GM13976 (cell line): ENCODE data around the gene ENTR1.

Source experiments
- DNase-seq: peaks from one replicate; pipeline ENCODE4 v3.0.0; 2012; ENCODE audit warnings: low spot score
- in situ Hi-C: fragments of 300-500 bp; cut with MboI; formaldehyde crosslinking; loops from one replicate; pipeline ENCODE4 v1.12.0; 2022; ENCODE audit warnings: low sequenced_read_pairs, mixed read lengths, inconsistent platforms; ENCODE audit not compliant: unreplicated experiment
- TF ChIP-seq, protein P1 (sequence below): IDR thresholded peaks from 2 replicates; pipeline ENCODE4 v1.5.1; 2012; ENCODE audit warnings: borderline replicate concordance, mild to moderate bottlenecking; ENCODE audit not compliant: insufficient read depth; ENCODE audit errors: extremely low read depth, missing control alignments, control extremely low read depth

The ENTR1 gene

DNA sequence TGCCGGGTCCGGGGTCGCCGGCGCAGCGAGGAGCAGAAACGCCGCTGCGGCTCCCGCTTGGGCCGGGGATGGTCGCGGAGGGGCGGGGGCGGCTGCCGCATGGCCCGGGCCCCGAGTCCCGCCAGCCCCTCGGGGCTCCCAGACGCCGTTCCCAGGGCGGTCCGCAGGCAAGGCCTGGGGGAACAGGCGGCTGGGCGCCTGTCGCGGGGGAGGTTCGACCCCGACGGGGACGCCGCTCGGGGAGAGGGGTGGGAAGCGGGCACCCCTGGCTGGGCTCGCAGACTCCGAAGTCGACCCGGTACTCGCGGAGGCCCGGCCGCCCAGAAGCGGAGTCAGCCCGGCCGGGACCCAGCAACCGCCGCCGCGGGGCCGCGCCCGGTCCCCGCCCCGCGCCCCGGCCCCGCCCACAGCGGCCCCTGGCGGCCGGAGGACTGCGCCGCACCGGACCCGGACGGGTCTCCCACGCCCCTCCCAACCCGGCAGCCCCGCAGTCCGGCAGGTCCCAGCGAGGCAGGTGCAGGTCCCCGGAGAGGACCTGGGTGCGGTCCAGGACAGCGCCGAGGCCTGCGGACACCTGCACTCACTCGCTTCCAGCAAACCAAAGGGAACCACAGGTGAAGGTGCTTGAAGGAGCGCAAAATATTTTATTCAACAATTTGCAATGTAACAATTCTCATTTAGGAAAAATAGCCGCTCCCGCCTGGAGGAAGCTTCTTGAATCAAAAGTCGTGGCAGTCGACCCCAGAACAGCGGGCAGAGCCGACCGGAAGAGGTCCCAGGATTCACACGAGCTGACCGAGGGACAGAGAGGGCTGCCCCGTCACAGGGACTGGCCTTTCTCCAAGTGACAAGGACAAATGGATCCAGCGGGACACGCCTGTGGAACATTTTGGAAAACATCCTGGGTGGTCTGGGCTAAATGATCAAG is 29.3 kb upstream of the ENTR1 start, which contains the start of gene INPP5E:
Gene INPP5E, minus strand, starts transcription at position 365 of the 928 bp plus-strand sequence. CDS start 426 bp downstream, outside the sequence.
- in situ Hi-C loops: no loop called here
- peak; percentile 97 for DNase-seq
- TF ChIP-seq, protein P1, sequence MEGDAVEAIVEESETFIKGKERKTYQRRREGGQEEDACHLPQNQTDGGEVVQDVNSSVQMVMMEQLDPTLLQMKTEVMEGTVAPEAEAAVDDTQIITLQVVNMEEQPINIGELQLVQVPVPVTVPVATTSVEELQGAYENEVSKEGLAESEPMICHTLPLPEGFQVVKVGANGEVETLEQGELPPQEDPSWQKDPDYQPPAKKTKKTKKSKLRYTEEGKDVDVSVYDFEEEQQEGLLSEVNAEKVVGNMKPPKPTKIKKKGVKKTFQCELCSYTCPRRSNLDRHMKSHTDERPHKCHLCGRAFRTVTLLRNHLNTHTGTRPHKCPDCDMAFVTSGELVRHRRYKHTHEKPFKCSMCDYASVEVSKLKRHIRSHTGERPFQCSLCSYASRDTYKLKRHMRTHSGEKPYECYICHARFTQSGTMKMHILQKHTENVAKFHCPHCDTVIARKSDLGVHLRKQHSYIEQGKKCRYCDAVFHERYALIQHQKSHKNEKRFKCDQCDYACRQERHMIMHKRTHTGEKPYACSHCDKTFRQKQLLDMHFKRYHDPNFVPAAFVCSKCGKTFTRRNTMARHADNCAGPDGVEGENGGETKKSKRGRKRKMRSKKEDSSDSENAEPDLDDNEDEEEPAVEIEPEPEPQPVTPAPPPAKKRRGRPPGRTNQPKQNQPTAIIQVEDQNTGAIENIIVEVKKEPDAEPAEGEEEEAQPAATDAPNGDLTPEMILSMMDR: peak; percentile 75

GRCh38 chr9:136438548-136439480 is 28.4 kb upstream of the ENTR1 start:
- in situ Hi-C loops: no loop called here
- TF ChIP-seq, protein P1: no peak
- DNase-seq: peak; percentile 90

DNA sequence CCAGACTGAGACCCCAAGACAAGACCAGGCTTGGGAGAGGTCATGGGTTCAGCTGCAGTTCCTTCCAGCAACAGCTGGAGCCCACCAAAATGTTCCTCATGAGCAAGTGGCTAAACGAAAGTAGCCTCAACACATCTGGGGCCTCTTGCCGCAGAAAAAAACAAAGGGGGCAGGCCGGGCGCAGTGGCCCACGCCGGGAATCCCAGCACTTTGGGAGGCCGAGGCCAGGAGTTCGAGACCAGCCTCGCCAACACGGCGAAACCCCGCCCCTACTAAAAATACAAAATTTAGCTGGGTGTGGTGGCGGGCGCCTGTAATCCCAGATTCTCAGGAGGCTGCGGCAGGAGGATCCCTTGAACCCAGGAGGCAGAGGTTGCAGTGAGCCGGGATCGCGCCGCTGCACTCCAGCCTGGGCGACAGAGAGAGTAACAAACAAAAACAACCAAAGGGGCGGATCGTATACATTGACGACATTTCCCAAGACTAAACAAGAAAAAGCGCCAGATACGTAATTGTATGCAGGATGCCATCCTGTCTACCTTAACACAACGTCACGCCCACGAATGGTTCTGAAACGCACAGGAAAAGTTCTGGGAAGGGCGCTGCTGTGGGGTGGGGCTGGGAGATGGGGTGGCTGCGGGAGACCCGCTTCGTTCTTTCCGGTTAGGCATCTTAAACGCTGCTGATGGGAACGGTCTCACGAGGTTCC is 27.6 kb upstream of the ENTR1 start:
- TF ChIP-seq, protein P1: no peak

GRCh38 chr9:136437430-136437829 is 27.0 kb upstream of the ENTR1 start:
- DNase-seq: no peak
- TF ChIP-seq, protein P1: no peak
- in situ Hi-C loops: no loop called here

More for the DNA sequence above, 27.6 kb upstream of the ENTR1 start:
- DNase-seq: no peak
- in situ Hi-C loops: no loop called here

DNA sequence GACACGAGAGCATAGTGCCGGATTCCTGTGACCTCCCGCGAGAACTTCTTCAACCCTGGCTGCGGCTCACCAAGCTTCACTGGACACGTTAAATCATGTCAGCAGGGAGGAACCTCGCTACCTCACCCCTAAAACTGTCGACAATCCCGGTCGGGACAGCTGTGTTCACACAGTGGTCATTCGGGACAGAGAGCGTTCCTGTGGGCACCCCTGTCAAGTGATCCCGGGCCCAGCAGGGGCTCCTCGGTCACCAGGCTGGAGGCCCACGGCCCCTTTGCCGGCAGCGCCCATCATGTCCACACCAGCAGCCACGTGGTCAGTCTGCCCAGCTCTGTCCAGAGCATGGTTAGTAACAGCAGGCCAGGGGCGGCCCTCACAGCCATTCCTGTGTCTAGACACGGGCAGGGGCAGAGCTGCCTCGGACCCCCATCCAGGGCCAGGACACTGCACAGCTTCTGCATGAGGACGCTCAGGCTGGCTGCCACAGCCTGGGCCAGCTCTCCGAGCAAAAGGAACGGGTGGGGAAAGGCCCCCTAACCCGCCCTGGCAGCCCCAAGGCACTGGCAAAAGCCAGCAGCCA is 25.7 kb upstream of the ENTR1 start:
- DNase-seq: no peak
- TF ChIP-seq, protein P1: no peak
- in situ Hi-C loops: no loop called here
